ENCODE data around the gene CCDC149.

DNA sequence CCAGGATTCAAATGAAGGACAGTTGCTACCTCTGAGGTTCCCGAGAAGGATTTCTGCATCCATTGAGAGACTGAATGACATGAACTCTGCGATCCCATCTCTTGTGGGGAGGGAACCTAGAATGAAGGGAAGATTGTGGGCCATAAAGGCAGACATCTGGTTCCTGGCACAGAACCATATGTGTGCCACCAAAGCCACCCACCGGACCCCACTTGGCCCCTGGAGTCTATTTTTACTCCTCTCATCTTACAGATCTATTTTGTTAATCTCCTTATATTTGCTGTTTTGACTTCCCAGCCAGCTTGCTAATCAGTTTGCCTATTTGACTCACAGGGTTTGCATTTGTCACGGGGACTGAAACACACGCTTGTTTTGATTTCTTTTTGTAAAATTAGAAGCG, 110.2 kb downstream of the CCDC149 start:
- TF ChIP-seq, protein P1, sequence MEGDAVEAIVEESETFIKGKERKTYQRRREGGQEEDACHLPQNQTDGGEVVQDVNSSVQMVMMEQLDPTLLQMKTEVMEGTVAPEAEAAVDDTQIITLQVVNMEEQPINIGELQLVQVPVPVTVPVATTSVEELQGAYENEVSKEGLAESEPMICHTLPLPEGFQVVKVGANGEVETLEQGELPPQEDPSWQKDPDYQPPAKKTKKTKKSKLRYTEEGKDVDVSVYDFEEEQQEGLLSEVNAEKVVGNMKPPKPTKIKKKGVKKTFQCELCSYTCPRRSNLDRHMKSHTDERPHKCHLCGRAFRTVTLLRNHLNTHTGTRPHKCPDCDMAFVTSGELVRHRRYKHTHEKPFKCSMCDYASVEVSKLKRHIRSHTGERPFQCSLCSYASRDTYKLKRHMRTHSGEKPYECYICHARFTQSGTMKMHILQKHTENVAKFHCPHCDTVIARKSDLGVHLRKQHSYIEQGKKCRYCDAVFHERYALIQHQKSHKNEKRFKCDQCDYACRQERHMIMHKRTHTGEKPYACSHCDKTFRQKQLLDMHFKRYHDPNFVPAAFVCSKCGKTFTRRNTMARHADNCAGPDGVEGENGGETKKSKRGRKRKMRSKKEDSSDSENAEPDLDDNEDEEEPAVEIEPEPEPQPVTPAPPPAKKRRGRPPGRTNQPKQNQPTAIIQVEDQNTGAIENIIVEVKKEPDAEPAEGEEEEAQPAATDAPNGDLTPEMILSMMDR (IDR thresholded peaks at IDR 0.05 in 2 of 3, conservative IDR thresholded peaks at IDR 0.05 in 1 of 3; ENCODE audit: borderline replicate concordance in 1 of 3, insufficient read depth in 1 of 3, low read depth in 2 of 3, low read length in 2 of 3): no peak
- no peak for TF ChIP-seq YY1 (IDR thresholded peaks at IDR 0.05; ENCODE audit: extremely low read depth, insufficient replicate concordance, low read depth, low read length)
